ENCODE results near the gene MRPS5. TPM values are rescaled to one million over a fixed set of nuclear protein-coding genes. Genes with fewer than 3 reads are reported as not detected.

MRPS5 gene
- total RNA-seq, 1 experiment from 2014 or later = 80.5 TPM

DNA sequence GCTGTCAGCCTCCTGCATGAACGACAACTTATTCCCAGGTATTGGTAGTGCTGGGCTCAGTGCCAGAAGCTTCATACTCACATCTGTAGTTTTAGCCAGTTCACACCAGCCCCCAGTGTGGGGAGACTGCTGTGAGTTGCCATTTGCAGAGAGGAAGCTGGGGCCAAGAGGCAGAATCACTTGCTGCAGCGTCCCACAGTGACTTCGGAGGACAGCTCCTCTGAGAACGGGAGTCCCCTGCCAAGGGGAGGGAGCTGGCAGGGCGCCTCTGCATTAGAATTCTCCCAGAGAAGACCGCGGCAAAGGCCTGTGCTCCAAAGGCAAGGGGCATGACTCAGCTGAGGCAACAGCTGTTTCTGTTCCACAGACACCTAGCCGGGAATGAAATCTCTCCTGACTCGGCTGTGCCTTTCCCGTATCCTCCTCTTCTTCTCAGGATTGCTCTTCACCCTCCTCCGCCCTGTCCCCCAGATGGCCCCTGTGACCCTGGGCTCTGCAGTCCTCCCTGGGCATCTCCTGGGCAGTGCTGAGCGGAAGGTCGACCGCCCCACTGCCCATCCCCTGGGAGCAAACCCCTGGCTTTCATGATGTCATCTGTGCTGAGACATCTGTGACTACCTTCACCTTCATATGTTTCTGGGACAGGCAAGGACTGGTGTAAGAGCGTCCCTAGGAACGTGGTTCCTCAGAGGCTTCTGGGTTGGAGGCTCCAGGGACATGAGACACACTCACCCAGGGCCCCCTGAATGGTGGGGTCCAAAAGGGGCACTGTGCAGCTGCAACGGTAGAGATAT is 78.1 kb downstream of the MRPS5 start:
- no peak overlapping the region for H3K4me3 Mint-ChIP-seq (ENCODE audit: unreplicated experiment)
- TF ChIP-seq, protein P1, sequence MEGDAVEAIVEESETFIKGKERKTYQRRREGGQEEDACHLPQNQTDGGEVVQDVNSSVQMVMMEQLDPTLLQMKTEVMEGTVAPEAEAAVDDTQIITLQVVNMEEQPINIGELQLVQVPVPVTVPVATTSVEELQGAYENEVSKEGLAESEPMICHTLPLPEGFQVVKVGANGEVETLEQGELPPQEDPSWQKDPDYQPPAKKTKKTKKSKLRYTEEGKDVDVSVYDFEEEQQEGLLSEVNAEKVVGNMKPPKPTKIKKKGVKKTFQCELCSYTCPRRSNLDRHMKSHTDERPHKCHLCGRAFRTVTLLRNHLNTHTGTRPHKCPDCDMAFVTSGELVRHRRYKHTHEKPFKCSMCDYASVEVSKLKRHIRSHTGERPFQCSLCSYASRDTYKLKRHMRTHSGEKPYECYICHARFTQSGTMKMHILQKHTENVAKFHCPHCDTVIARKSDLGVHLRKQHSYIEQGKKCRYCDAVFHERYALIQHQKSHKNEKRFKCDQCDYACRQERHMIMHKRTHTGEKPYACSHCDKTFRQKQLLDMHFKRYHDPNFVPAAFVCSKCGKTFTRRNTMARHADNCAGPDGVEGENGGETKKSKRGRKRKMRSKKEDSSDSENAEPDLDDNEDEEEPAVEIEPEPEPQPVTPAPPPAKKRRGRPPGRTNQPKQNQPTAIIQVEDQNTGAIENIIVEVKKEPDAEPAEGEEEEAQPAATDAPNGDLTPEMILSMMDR (IDR thresholded peaks at IDR 0.05; ENCODE audit: insufficient read depth in 1 of 2, low read depth in 1 of 2, low read length in 1 of 2, severe bottlenecking in 1 of 2, unreplicated experiment in 1 of 2) = no peak
- H3K4me1 Mint-ChIP-seq (ENCODE audit: low read depth, unreplicated experiment) = no peaks in the 10 kb centered on the region
- H3K36me3 Mint-ChIP-seq (ENCODE audit: insufficient read depth, unreplicated experiment) = no peaks in the 10 kb centered on the region
- CTCF ChIA-PET = no interaction called here
- Histone ChIP-seq H3K36me3 (ENCODE audit: control insufficient read depth, insufficient read depth, low read length) (no peaks in the 10 kb centered on the region; the same call in 1 of the 2 replicates), H3K27me3 (replicated peaks; ENCODE audit: control insufficient read depth, insufficient read depth, low read length) (no peaks in the 10 kb centered on the region), H3K4me3 (ENCODE audit: low read depth, low read length) (no peak overlapping the region), H3K4me1 (no peaks in the 10 kb centered on the region), H3K9me3 (no peaks in the 10 kb centered on the region)
- POLR2A ChIA-PET = no interaction called here
- no peak overlapping the region for H3K27ac Mint-ChIP-seq (ENCODE audit: unreplicated experiment)
- no TSS peak for BruUV-seq (replicated peaks)
- peaks cover 6% of the 10 kb centered on the region for H3K27me3 Mint-ChIP-seq (ENCODE audit: insufficient read depth, unreplicated experiment)
- intact Hi-C loops (cut with micrococcal nuclease; ENCODE audit: unreplicated experiment) = no loop called here
- H3K9me3 Mint-ChIP-seq (ENCODE audit: unreplicated experiment) = peaks cover 18% of the 10 kb centered on the region
- no peak for DNase-seq

GRCh38 chr2:95042472-95043271 is 78.9 kb downstream of the MRPS5 start:
- BruUV-seq (replicated peaks) = no TSS peak
- no peaks in the 10 kb centered on the region; the same call in 1 of the 2 replicates for H3K36me3 ChIP-seq (ENCODE audit: control insufficient read depth, insufficient read depth, low read length)
- H3K36me3 Mint-ChIP-seq (ENCODE audit: insufficient read depth, unreplicated experiment) = no peaks in the 10 kb centered on the region
- CTCF ChIA-PET = no interaction called here
- H3K9me3 Mint-ChIP-seq (ENCODE audit: unreplicated experiment) = peaks cover 27% of the 10 kb centered on the region
- no peak for DNase-seq
- H3K4me1 ChIP-seq = no peaks in the 10 kb centered on the region
- H3K27me3 Mint-ChIP-seq (ENCODE audit: insufficient read depth, unreplicated experiment) = peaks cover 4% of the 10 kb centered on the region
- POLR2A ChIA-PET = no interaction called here
- H3K27ac Mint-ChIP-seq (ENCODE audit: unreplicated experiment) = no peak overlapping the region
- no peak overlapping the region for H3K4me3 ChIP-seq (ENCODE audit: low read depth, low read length)
- no peaks in the 10 kb centered on the region for H3K4me1 Mint-ChIP-seq (ENCODE audit: low read depth, unreplicated experiment)
- no peaks in the 10 kb centered on the region for H3K9me3 ChIP-seq
- H3K4me3 Mint-ChIP-seq (ENCODE audit: unreplicated experiment) = no peak overlapping the region
- intact Hi-C loops (cut with micrococcal nuclease; ENCODE audit: unreplicated experiment) = no loop called here
- H3K27me3 ChIP-seq (replicated peaks; ENCODE audit: control insufficient read depth, insufficient read depth, low read length) = no peaks in the 10 kb centered on the region
- TF ChIP-seq, protein P1 (IDR thresholded peaks at IDR 0.05; ENCODE audit: insufficient read depth in 1 of 2, low read depth in 1 of 2, low read length in 1 of 2, severe bottlenecking in 1 of 2, unreplicated experiment in 1 of 2) = no peak

DNA sequence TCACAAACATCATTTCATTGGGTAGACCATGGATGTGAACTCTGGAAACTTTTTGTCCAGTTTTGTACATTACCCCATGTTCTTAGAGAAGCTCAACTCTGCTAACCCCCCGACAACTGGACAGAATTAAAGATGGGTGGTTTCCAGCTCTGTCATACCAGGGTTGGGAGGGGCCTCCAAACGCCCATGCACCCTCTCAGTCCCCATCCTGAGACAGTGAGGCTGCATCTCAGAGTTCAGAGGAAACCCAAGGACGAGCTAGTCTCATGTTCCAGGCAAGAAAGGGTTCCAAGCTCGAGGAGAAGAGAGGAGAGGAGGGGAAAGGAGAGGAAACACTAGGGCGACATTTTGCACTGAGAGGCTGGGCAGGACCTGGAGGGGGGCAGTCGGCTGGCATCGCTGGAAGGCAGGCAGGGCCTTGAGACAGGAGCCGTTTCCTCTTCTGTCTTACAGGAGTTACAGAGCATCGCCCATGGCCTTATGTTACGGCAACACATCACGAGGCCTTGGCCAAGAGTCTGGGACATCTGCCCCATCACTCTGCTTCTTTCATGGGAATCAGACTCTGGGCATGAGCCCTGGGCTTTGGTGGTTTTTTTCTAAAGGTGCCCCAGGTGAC is 79.7 kb downstream of the MRPS5 start:
- Mint-ChIP-seq H3K27ac (ENCODE audit: unreplicated experiment) (no peak overlapping the region), H3K4me3 (ENCODE audit: unreplicated experiment) (no peak overlapping the region), H3K36me3 (ENCODE audit: insufficient read depth, unreplicated experiment) (no peaks in the 10 kb centered on the region), H3K9me3 (ENCODE audit: unreplicated experiment) (peaks cover 34% of the 10 kb centered on the region), H3K27me3 (ENCODE audit: insufficient read depth, unreplicated experiment) (peaks cover 4% of the 10 kb centered on the region), H3K4me1 (ENCODE audit: low read depth, unreplicated experiment) (no peaks in the 10 kb centered on the region)
- intact Hi-C loops (cut with micrococcal nuclease; ENCODE audit: unreplicated experiment) = no loop called here
- no peak for DNase-seq
- Histone ChIP-seq H3K9me3 (no peaks in the 10 kb centered on the region), H3K36me3 (ENCODE audit: control insufficient read depth, insufficient read depth, low read length) (no peaks in the 10 kb centered on the region; the same call in 1 of the 2 replicates), H3K27me3 (replicated peaks; ENCODE audit: control insufficient read depth, insufficient read depth, low read length) (no peaks in the 10 kb centered on the region), H3K4me3 (ENCODE audit: low read depth, low read length) (no peak overlapping the region), H3K4me1 (no peaks in the 10 kb centered on the region)
- no TSS peak for BruUV-seq (replicated peaks)
- ChIA-PET CTCF (no interaction called here), POLR2A (no interaction called here)
- TF ChIP-seq, protein P1 (IDR thresholded peaks at IDR 0.05; ENCODE audit: insufficient read depth in 1 of 2, low read depth in 1 of 2, low read length in 1 of 2, severe bottlenecking in 1 of 2, unreplicated experiment in 1 of 2) = no peak

Data from Caco-2 (cell line).